GM10266 (cell line): ENCODE data around the gene OR8U1.
"Not testable (repeated sequence)": the region's sequence is repeated elsewhere in the genome, so short reads cannot be mapped to it uniquely, and the experiment has no call there.

Experiments used
- DNase-seq: peaks from one replicate; pipeline ENCODE4 v3.0.0; 2012; ENCODE audit errors: extremely low spot score
- CTCF ChIP-seq: IDR thresholded peaks from 2 replicates; pipeline ENCODE4 v1.5.1; 2012; ENCODE audit warnings: mild to moderate bottlenecking, low read depth; ENCODE audit not compliant: control insufficient read depth, insufficient read depth; ENCODE audit errors: missing control alignments

Gene OR8U1

GRCh38 chr11:56394381-56394780, 19.0 kb downstream of the OR8U1 start:
- no peak for DNase-seq
- TF ChIP-seq CTCF: no peak

DNA sequence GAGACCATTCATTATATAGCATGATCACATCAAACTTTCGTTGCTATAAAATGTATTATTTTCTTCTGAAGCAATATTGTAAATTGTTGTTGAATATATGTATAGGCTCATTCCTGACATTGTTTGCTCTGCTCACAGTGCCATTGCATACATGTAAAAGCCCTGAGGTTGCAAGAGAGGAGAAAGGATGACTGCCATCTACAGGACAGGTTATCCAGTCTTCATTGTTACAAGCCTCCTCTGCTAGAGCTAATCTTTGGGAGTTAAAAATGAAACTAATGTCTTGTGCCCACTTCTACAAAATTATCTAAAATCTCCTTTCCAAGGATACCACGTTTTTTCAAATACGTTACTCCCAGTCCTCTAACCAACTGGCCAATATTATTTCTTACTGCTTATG, 20.6 kb downstream of the OR8U1 start:
- DNase-seq: no peak
- TF ChIP-seq CTCF: no peak

- DNase-seq: not testable (repeated sequence)
Observed at GRCh38 chr11:56401858-56402461, 26.5 kb downstream of the OR8U1 start.

- no peak for DNase-seq
- TF ChIP-seq CTCF: no peak
Observed at GRCh38 chr11:56404393-56404792, 29.0 kb downstream of the OR8U1 start.

- DNase-seq: no peak
- no peak for TF ChIP-seq CTCF
Observed at GRCh38 chr11:56410801-56411200, 35.4 kb downstream of the OR8U1 start.

DNA sequence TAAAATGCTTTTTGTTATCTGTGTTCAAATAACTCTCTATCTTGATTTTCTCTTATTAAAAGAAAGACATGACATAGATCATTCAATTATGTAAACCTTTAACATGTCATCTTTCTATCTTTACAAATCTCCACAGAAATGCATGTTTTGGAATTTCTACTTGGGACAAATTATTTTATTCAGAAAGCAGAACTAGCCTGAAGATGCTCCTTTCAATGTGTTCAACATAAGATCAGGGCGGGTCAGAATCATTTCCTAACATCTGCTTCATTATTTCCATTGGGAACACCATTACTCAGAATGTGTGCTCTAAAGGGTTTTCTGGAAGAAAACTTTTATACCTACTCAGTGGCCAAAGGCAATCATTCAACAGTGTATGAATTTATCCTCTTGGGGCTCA, 37.0 kb downstream of the OR8U1 start, which contains the start of gene OR5AL1:
TSS of gene OR5AL1 (plus strand) at position 301 of the 400 bp plus-strand sequence.
- no peak for DNase-seq
- no peak for TF ChIP-seq CTCF
